ENCODE measurements around the gene ZBTB16.

The ZBTB16 gene

DNA sequence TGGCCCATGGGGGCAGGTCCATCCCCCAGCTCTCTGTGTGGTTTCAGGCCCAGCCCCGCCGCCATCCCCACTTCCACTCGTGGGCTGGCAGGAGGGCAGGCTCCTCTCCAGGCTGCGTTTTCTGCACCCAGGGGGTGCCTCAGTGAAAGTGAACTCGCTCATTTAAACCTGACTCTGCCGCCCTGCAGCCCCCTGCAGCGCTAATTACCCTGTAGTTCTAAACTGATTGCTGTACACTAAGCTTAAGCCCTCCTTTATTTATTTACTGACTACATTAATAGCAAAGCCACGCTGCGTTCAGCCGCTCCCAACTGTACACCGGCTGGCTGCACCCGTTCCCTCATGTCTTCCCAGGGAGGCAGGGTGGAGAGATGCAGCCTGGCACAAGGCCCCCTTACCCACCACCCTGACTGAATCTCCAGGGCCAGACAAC, 200.1 kb downstream of the ZBTB16 start:
- no peaks in the 10 kb centered on the region for H3K27me3 ChIP-seq (replicated peaks; ENCODE audit: insufficient read depth, low read length)
- no peak overlapping the region for H2AFZ ChIP-seq (ENCODE audit: low read length)
- H3K9me3 ChIP-seq (replicated peaks; ENCODE audit: insufficient read depth, low read length), result no peaks in the 10 kb centered on the region
- H3K27ac ChIP-seq (ENCODE audit: low read length), result no peak overlapping the region
- no peak overlapping the region for H3K9ac ChIP-seq (ENCODE audit: low read length)
- H3K4me1 ChIP-seq (ENCODE audit: low read length), result no peaks in the 10 kb centered on the region
- no peak overlapping the region for H3K4me3 ChIP-seq (ENCODE audit: low read length)
- no peaks in the 10 kb centered on the region for H3K36me3 ChIP-seq (replicated peaks; ENCODE audit: insufficient read depth, low read length)
- DNase-seq, result no peak
- H4K20me1 ChIP-seq (ENCODE audit: insufficient read depth, low read length), result no peaks in the 10 kb centered on the region
- H3K79me2 ChIP-seq (ENCODE audit: low read length), result no peaks in the 10 kb centered on the region
- no peak overlapping the region for H3K4me2 ChIP-seq (ENCODE audit: low read depth, low read length)
- no peaks in the 10 kb centered on the region for H3K9me2 ChIP-seq (replicated peaks; ENCODE audit: insufficient read depth, low read length)
- no peak for TF ChIP-seq EZH2 (optimal IDR thresholded peaks at IDR 0.05; ENCODE audit: low read depth, low read length)
- TF ChIP-seq, protein P1, sequence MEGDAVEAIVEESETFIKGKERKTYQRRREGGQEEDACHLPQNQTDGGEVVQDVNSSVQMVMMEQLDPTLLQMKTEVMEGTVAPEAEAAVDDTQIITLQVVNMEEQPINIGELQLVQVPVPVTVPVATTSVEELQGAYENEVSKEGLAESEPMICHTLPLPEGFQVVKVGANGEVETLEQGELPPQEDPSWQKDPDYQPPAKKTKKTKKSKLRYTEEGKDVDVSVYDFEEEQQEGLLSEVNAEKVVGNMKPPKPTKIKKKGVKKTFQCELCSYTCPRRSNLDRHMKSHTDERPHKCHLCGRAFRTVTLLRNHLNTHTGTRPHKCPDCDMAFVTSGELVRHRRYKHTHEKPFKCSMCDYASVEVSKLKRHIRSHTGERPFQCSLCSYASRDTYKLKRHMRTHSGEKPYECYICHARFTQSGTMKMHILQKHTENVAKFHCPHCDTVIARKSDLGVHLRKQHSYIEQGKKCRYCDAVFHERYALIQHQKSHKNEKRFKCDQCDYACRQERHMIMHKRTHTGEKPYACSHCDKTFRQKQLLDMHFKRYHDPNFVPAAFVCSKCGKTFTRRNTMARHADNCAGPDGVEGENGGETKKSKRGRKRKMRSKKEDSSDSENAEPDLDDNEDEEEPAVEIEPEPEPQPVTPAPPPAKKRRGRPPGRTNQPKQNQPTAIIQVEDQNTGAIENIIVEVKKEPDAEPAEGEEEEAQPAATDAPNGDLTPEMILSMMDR (IDR thresholded peaks at IDR 0.05; ENCODE audit: low read length), result no peak
- no peak for TF ChIP-seq EZH2phosphoT487 (IDR thresholded peaks at IDR 0.05; ENCODE audit: low read length)
- no peaks in the 10 kb centered on the region for H3F3A ChIP-seq (ENCODE audit: insufficient read depth, low read length)

DNA sequence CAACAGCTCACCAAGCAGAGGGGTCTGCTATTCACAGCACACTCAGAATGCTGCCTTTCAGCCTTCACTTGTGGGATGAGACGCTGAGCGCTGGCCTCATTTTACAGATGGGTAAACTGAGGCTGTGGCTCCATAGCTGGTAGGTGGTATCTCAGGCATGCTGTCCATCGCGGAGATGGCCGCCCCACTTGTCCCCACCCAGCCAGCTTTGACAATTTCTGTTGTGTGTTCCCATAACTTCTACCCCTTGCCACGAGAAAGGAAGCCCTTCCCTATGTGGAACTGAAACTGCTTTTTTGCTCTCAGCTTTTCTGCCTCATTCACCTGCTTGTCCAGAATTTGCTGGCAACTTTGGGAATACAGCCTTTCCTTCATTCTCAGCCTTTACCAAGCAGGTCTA, 200.6 kb downstream of the ZBTB16 start:
- Histone ChIP-seq H3K27ac (ENCODE audit: low read length) (no peak overlapping the region), H3K9me2 (replicated peaks; ENCODE audit: insufficient read depth, low read length) (no peaks in the 10 kb centered on the region), H3K36me3 (replicated peaks; ENCODE audit: insufficient read depth, low read length) (no peaks in the 10 kb centered on the region)

DNA sequence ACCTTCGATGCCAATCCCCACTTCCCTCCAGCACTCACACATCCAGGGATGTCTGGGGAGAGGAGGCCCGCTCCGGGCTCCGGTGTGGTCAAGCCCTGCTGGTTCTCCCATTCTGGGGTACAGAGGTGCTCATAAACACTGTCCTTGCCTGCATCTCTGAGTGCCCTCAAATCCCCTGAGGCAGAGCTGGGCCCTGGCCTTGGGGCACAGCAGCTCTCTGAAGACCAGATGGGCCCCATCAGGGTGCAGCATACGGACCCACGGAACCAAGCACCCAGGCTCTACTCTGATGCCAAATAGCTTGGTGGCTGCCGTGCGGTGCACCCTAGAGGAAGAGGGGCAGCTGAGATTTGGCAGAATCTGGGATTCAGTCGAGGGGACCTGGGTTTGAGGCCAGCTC, 201.0 kb downstream of the ZBTB16 start:
- Histone ChIP-seq H3K79me2 (ENCODE audit: low read length) (no peaks in the 10 kb centered on the region), H3K4me2 (ENCODE audit: low read depth, low read length) (no peak overlapping the region), H3K27me3 (replicated peaks; ENCODE audit: insufficient read depth, low read length) (no peaks in the 10 kb centered on the region), H2AFZ (ENCODE audit: low read length) (no peak overlapping the region), H3K4me1 (ENCODE audit: low read length) (no peaks in the 10 kb centered on the region), H3K27ac (ENCODE audit: low read length) (no peak overlapping the region), H3K9me2 (replicated peaks; ENCODE audit: insufficient read depth, low read length) (no peaks in the 10 kb centered on the region), H3K9me3 (replicated peaks; ENCODE audit: insufficient read depth, low read length) (no peaks in the 10 kb centered on the region), H4K20me1 (ENCODE audit: insufficient read depth, low read length) (no peaks in the 10 kb centered on the region), H3K4me3 (ENCODE audit: low read length) (no peak overlapping the region), H3K9ac (ENCODE audit: low read length) (no peak overlapping the region), H3K36me3 (replicated peaks; ENCODE audit: insufficient read depth, low read length) (no peaks in the 10 kb centered on the region), H3F3A (ENCODE audit: insufficient read depth, low read length) (no peaks in the 10 kb centered on the region)
- DNase-seq, result no peak
- no peak for TF ChIP-seq EZH2 (optimal IDR thresholded peaks at IDR 0.05; ENCODE audit: low read depth, low read length)
- TF ChIP-seq, protein P1 (IDR thresholded peaks at IDR 0.05; ENCODE audit: low read length), result no peak
- no peak for TF ChIP-seq EZH2phosphoT487 (IDR thresholded peaks at IDR 0.05; ENCODE audit: low read length)

More for the DNA sequence above, 200.6 kb downstream of the ZBTB16 start:
- no peaks in the 10 kb centered on the region for H3F3A ChIP-seq (ENCODE audit: insufficient read depth, low read length)
- no peak overlapping the region for H2AFZ ChIP-seq (ENCODE audit: low read length)
- H4K20me1 ChIP-seq (ENCODE audit: insufficient read depth, low read length), result no peaks in the 10 kb centered on the region
- H3K27me3 ChIP-seq (replicated peaks; ENCODE audit: insufficient read depth, low read length), result no peaks in the 10 kb centered on the region
- TF ChIP-seq EZH2 (optimal IDR thresholded peaks at IDR 0.05; ENCODE audit: low read depth, low read length) (no peak), EZH2phosphoT487 (IDR thresholded peaks at IDR 0.05; ENCODE audit: low read length) (no peak)
- TF ChIP-seq, protein P1 (IDR thresholded peaks at IDR 0.05; ENCODE audit: low read length), result no peak
- no peak overlapping the region for H3K4me2 ChIP-seq (ENCODE audit: low read depth, low read length)
- no peaks in the 10 kb centered on the region for H3K9me3 ChIP-seq (replicated peaks; ENCODE audit: insufficient read depth, low read length)
- H3K79me2 ChIP-seq (ENCODE audit: low read length), result no peaks in the 10 kb centered on the region
- H3K9ac ChIP-seq (ENCODE audit: low read length), result no peak overlapping the region
- no peaks in the 10 kb centered on the region for H3K4me1 ChIP-seq (ENCODE audit: low read length)
- DNase-seq, result no peak
- H3K4me3 ChIP-seq (ENCODE audit: low read length), result no peak overlapping the region

Measured in MM.1S (cell line).